HG02588 (cell line): ENCODE measurements around the gene IFITM10.

Experiments
- ATAC-seq: cut with Tn5 transposase; IDR thresholded peaks from one replicate; pipeline ENCODE4 v1.9.1; 2021; ENCODE audit warnings: mild to moderate bottlenecking, moderate library complexity; ENCODE audit not compliant: unreplicated experiment

The IFITM10 gene

DNA sequence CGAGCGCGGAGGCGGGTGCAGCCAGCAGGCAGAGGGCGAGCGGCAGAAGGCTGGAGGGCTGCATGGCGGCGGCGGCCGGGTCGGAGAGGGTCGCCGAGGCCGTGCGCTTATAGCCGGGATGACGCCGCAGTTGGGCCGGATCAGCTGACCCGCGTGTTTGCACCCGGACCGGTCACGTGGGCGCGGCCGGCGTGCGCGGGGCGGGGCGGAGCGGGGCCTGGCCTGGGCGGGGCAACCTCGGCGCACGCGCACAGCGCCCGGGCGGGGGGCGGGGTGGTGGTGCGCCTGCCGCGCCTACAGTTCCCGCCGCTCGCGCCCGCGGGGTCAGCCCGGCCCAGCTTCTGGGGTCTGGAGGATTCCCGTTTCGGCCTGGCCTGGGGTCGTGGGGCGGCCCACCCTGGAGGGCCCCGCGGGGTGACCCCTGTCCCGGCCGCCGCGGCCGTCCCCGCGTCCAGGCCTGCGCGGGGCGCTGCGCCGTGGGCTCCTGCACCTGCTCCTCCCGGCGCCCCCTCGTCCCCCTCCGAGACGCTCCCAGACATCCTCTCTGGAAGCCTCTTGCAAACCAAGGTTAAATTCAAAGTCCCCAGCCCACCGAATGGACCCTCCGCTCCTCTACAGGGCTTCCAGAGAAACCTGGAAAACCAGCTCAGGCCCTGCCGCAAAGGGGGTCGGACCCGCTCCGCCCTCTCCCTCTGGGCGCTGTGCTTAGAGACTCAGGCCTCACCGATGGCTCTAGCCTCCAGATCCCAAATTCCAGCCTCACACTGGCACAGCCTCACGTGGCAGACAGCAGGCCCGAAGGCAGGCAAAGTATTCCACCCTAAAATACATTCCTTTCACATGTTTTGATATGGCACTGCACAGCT lies 13.6 kb upstream of the IFITM10 start, which contains the start of gene CTSD:
CTSD (minus strand) TSS at position 132 of the 866 bp plus-strand sequence; CDS start at position 64, 68 bp downstream.
- ATAC-seq = peak; percentile 60

DNA sequence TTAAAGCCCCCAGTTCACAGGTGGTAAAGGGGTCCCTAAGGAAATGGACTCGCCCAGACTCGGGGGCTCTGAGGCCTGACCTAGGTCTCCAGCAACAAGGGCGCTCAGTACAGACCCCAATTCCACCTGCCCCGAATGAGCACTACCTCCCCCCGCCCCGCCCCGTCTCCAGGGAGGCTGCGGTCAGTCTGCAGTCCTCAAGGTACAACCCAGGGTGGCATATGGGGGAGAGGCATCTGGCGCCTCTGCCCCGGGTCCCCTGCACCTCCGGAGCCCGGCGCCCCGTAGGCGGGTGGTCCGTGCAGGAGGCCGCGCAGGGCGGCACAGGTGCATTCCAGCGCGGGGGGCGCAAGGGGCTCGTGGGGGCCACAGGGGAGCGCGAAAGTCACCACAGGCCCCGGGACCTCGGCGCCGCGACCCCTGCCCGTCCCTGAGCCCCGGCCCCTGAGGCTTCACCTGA lies 13.0 kb upstream of the IFITM10 start:
- ATAC-seq = no peak

DNA sequence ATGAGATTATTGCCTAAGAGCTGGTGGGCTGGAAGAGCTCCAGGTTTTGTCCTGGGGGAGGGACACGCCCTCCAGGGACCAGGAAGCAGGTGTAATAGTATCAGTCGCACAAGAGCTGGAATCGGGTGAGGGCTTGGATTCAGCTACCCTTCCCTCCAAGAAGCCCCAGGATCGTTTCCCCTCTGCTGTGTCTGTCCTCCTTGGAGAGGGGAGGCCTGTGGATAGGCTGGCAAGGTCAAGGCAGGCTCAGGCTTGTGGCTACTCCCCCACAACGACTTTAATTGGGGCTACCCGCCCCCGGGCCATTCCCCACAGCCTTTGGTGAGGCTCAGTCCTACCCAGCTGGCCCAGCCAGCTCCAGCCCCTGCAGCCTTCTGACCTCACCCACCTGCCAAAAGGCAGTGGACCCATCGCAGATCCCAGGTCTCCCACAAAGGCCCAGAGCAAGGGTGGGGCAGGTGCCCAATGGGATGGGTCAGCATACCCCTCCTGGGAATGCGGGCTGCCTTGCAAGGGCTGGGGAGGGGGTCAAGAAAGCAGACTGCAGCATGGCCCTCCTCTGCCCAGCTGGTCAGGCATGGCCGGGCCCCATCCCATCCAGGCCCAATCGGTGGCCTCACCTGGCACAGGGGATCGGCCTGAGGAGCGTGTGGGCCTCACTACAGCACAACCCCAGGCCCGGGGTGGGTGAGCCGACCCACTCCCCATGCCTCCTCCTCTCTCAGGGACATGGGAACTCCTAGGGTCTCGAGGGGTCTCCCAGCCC lies 12.3 kb upstream of the IFITM10 start:
- no peak for ATAC-seq

DNA sequence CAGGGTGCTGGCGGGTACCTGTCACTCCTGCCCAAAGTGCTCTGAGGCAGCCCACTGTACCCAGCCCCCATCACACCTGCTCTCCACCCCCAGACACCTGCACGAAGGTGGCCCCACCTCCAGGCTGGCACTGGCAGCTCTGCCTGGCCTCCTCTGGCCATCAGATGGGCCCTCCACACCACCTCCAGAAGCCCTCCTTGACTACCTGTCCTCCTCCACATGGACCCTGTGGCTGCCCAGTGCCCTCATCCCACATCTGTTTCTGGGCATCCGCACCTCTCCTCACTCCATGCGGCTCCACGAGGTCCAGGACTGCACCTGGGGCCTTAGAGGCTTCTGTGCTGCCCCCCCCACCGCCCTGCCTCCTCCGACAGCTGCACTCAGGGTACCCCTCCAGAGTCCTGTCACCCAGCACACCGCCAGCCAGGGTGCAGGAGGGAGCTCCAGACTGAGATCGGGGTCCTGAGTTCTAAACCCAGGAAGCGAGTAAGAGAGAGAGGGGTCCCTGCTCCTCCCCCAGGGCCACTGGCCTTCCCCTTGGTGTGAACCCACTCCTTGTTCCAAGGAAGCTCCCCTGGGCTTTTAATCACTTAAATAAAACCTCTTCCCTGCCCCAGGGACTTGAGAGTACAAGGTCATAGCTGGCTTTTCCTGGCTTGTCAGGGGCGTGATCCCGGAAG lies 11.6 kb upstream of the IFITM10 start:
- ATAC-seq = no peak

DNA sequence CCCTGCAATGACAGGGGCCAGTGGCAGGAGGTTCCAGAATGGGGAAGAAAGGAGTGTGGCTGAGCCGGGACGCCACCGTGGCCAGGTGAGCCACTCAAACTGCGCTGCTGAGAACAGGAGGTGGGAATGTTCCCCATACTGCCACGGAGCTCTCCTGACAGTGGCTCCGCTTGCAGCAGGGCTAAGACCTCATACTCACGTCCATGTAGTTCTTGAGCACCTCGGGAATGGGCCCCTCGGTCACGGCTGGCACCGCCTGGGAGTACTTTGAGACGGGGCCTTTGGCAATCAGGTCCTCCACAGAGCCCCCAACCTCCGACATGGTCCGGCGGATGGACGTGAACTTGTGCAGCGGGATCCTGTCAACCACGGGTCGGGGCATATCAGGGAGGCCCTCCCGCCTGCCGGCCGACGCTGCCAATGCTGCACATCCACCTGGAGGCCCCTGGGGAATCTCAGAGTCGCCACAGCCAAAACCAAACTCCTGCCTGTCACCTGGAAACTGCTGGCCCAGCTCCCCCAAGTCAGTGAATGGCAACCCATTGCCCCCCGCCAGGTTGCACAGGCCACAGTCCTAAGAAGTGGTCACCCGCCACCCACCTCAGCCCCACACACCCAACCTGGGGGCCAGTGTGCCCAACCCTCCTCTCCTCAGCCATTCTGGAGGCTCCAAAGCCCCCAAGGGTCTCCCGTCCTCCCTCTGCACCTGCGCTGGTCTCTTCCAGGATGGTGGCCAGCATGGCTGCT lies 10.9 kb upstream of the IFITM10 start:
- ATAC-seq = no peak

DNA sequence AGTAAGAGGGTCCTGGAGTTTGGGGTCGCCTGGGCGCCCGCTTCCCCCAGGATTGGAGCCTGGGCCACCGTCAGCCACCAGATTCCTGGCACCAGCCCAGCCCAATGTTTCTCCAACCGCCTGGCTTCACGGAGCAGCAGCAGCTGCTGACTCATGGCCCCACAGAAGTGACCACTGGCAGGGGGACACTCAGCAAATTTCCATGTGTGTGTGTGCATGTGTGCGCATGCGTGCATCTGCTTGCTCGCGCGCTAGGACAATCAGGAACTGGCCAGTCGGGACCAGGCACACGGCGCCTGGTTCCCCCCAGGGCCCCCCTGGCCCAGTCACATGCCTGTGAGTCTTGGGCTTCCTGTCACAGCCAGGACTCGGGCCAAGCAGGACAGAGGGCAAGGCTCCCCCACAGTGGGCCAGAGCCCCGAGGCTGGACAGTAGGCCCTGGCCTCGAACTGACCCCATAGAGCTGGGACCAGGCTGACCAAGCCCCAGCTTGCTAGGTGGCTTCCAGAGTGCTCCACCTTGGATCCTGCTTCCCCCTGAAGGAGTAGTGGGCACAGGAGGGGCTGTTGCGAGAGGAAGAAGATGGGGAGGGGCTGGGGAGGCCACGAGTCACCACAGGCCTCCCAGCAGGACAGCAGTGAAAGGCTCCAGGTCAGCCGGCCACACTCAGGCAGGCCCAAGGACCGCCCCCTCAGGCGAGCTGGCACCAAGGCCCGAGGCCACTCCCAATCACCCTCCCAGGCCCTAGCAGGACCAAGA lies 10.1 kb upstream of the IFITM10 start:
- no peak for ATAC-seq

DNA sequence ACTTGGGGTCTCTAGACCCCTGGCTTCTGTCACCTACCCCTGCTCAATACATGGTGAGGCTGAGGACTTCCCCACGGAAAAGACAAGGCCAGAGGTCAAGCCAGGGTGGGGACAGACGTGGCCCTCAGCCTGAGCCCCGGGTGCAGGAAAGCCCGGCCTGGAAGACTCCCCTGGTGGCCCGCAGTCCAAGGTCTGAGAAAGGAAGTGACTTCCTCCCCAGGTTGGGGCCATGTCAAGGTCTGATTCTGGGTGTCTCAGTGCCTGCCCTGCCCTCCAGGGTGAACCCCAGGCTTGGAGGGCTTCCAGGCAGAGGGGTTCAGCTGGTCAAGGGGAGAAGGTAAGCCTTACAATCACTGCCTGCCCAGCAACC lies 9.4 kb upstream of the IFITM10 start:
- no peak for ATAC-seq

DNA sequence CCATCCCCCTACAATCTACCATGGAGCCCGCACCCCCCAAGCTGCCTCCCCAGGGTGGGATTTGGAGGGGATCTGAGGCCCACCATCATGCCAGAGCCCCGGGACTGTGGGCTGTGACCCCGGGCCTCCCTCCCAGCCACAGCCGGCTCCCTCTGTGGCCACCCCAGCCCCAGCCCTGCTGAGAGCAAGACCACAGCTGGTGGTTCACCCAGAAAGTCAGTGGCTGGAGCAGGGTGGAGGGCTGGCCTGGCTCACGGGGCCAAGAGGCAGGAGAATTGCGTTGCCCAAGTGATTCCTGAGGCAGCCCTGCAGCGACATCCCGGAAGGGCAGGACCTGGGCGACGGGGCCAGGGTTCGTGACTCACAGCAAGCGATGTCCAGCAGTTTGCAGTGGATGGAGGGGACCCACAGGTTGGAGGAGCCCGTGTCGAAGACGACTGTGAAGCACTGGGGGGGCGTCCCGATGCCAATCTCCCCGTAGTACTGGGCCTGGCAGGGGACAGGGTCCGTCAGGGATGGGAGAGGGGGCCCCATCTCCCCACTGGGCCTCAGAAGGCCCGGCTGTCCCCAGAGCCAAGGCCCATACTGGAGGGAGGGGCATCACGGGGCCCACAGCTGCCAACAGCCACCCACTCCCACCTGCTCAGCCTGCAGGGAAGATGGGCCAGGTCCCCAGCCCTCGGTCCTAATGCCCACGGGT lies 8.9 kb upstream of the IFITM10 start:
- no peak for ATAC-seq

DNA sequence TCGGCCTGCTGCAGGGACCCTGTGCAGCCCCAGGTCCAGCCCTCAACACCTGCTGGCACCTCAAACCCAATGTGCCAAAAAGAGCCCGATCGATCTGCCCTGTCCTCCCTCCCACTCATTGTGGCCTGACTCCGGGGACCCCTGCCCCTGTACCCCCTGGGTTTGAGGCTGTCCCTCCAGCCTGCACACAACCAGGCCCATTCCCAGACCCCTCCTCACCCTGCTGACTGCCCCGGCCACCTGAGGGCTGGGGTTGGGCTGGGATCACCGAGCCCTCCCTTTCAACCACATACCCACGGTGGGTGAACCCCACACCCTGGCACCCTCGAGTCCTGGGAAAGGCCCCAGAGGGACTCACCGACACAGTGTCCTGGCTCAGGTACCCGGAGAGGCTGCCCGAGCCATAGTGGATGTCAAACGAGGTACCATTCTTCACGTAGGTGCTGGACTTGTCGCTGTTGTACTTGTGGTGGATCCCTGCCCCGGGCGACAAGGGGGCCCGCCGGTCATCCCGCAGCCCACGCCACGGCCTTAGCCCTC lies 8.3 kb upstream of the IFITM10 start:
- ATAC-seq = no peak

DNA sequence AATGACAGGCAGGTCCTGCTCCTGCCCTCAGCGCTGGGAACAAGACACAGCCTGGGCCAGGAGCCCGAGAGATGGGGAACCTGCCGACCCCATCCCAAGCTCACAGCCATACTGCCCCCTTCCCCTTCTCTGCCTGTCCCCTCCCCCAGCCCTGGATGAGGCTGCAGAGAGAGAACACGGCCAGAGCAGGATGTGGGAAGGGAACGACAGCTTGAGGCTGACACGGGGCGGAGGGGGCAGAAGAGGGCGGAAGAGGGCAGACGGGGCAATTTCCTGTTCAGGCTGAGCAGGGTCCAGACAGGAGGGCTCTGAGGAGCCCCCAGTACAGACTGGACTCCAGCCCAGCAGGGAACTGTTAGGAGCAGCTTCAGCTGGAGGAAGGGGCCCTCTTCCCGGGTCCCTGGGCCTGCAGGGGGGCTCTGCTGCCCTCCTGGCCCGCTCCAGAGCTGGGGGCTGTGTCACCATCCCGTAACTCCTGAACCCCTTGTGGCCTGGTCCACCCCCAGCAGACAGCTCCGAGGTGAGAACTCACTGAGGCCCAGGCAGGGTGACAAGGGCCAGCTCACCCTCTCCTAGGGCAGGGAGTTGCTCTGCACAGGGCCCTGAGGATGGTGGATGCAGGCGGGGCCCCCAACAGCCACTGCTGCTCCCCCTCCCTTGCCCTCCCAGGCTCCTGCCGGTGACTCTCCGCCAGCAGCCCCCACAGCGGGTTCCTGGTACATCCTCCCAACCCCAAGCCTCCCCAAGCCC lies 7.6 kb upstream of the IFITM10 start:
- no peak for ATAC-seq

DNA sequence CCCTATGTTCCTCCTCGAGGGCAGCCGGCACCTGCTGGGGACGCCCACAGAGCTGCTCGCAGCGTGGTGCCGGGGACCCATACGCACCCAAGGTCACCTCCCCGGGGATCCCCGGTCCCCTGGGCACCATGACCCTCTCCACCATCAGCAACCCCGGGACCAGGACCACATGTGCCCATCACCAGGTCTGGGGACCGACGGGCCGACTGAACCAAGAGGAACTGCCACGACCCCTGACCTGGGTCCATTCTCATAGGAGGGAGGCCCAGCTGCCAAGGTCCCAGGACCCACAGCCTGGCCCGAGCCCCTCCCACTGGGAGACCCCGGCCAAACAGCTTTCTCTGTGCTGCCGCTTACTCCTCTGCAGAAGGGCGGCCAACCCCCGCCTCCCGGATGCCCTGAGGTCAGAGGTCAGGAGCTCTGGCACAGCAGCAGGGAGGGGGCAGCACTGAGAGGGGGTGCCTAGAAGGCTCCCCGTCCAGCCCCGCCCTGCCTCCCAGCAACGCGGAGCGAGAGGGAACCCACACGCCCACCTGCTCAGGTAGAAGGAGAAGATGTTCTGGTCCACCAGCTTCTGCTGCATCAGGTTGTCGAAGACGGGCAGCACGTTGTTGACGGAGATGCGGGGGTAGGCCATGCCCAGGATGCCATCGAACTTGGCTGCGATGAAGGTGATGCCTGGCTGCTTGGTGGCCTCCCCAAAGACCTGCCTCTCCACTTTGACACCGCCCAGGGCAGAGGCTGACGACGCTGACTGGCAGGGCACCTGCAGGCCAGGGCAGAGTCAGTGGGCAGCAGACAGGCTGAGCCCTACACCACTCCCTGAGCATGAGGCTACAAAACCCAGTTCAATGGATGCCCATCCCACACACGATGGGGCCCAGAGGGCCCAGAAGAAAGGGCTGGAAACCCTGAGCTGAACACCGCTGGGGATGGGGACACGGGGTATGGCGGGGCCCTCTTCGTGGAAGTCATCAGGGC lies 6.7 kb upstream of the IFITM10 start:
- ATAC-seq = no peak

DNA sequence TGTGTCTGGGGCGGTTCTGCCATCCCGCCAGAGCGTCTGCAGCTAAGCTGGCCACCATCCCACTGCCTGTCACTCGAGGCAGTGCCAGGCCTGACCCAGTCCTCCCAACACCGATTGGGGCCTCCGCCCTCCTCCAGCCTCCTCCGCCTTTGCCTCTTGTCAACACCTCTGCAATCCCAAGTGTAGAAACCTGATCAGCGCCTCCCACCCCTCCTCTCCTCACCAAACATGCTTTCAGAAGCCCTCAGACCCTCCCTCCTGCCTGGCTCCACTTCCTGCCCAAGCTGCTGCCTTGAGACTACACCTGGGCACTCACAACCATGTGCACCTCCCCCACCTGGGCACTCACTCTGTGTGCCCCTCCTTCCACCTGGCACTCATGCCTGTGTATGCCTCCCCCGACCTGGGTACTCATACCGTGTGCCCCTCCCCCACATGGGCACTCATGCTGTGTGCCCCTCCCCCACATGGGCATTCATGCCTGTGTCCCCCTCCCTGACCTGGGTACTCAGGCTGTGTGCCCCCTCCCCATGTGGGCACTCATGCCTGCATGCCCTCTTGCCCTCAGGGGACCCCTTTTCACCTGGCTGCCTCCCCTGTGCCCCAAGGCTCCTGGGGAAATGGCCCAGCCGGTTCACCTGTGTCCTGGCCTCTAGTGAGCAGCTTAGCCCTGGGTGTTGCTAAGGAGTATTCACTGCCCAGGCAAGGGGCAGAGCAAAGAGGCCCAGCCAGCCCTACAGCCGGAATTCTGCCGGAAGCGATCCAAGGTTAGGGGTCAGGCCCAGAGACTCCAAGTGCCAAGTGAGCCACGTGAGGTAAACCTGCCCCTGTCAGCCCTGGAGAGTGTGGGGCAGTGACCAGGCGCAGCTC lies 5.5 kb upstream of the IFITM10 start:
- ATAC-seq = no peak

DNA sequence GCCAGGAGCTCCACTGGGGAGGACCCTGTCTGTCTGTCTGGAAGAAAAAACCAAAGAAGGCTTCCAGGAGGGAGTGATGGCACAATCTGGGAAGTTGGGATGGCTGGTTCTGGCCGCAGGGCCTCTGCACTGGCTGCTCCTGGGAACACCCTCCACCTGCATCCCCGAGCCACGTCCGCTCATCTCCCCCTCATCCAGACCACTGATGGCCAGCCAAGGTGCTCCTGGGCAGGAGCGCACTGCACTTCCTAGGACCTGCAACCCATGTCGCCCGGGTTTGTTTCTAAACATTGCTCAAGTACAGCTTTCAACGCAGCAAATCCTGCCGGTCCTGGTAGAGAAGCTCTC lies 4.9 kb upstream of the IFITM10 start:
- ATAC-seq = no peak

DNA sequence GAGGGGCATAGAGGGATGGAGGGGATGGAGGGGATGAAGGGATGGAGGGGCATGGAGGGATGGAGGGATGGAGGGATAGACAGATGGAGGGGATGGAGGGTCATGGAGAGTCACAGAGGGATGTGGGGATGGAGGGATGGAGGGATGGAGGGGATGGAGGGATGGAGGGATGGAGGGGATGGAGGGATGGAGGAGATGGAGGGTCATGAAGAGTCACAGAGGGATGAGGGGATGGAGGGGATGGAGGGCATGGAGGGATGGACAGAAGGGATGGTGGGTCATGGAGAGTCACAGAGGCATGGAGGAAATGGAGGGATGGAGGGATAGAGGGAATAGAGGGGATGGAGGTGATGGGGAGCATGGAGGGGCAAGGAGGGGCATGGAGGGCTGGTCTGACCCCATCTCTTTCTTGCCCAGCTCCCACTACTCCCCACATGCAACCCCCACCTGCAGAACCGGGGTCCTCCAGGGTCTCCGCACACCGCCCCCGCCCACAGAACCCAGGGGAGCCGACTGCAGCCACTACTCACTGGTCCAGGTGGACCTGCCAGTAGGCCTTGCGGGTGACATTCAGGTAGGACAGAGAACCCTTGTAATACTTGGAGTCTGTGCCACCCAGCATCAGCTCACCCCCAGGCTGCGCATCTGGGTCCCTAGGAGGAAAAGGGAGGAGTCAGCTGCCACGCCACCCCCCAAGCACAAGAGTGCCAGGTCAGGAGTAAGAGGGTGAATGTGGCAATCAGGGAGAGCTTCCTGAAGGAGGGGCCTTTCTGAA lies 4.2 kb upstream of the IFITM10 start:
- ATAC-seq = no peak

DNA sequence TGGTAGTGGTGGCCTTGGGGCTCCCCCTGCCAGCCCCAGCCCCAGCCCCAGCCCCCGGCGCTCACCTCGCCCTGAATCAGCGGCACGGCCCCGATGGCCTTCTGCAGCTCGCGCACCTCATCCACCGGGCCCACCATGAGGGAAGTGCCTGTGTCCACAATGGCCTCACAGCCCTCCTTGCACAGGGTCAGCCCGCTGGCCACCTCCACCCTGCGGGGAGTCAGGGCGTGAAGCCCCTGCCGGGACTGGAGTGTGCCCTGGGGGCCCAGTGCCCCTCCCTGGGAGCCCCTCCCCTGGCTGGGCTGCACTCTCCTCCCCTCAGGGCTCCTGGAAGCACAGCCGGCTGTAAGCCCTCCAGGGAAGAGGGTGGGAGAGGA lies 3.5 kb upstream of the IFITM10 start:
- no peak for ATAC-seq
